Kidney (tissue), 14 donors: ENCODE data around the gene SUGCT. TPM values are rescaled to one million over a fixed set of nuclear protein-coding genes. Genes with fewer than 3 reads are reported as not detected.

Experiments used
- DNase-seq, 5 donors: peaks; one replicate each; pipeline ENCODE4 v3.0.0-alpha.2; 2013 to 2020
- FAIRE-seq: peaks from 2 replicates; lab custom pipeline; 2012; peaks lifted over from hg19 to GRCh38; lab: Jason Lieb, UNC
- H3K27ac ChIP-seq, 2 donors: one replicate each; pipeline ENCODE4 v1.7.0; 2013; ENCODE audit warnings: low read depth in 2 of 2, low read length in 2 of 2, inconsistent platforms in 1 of 2
- H3K27me3 ChIP-seq: one replicate; pipeline ENCODE4 v1.7.1; 2013; ENCODE audit warnings: low read length, inconsistent platforms; ENCODE audit not compliant: control insufficient read depth, insufficient read depth
- H3K36me3 ChIP-seq, 3 donors: one replicate each; pipeline versions ENCODE4 v1.7.0 to v1.7.1; 2013; ENCODE audit warnings: low read length in 3 of 3, control low read depth in 1 of 3, inconsistent platforms in 1 of 3; ENCODE audit not compliant: insufficient read depth in 3 of 3, control insufficient read depth in 2 of 3
- H3K4me1 ChIP-seq, 3 donors: one replicate each; pipeline versions ENCODE4 v1.7.0 to v1.7.1; 2013; ENCODE audit warnings: low read length in 3 of 3, inconsistent platforms in 1 of 3, low read depth in 1 of 3; ENCODE audit not compliant: control insufficient read depth in 2 of 3, insufficient read depth in 2 of 3
- H3K4me3 ChIP-seq, 3 donors: one replicate each; pipeline versions ENCODE4 v1.7.0 to v1.8.1; 2013; ENCODE audit warnings: low read length in 3 of 3, control low read depth in 1 of 3, inconsistent platforms in 1 of 3
- H3K9ac ChIP-seq, 3 donors: one replicate each; pipeline versions ENCODE4 v1.7.0 to v1.7.1; 2013; ENCODE audit warnings: low read length in 3 of 3, control low read depth in 1 of 3, inconsistent platforms in 1 of 3
- H3K9me3 ChIP-seq, 3 donors: one replicate each; pipeline versions ENCODE4 v1.7.0 to v1.7.1; 2013; ENCODE audit warnings: low read length in 3 of 3, control low read depth in 1 of 3, inconsistent platforms in 1 of 3; ENCODE audit not compliant: control insufficient read depth in 2 of 3, insufficient read depth in 1 of 3
- CTCF ChIP-seq: IDR thresholded peaks from 3 replicates; pipeline ENCODE4 v1.5.1; 2012; ENCODE audit warnings: mild to moderate bottlenecking, moderate library complexity, borderline replicate concordance; ENCODE audit not compliant: insufficient read depth; ENCODE audit errors: extremely low read depth
- intact Hi-C: fragments of 100-400 bp; cut with DNase I; formaldehyde crosslinking; loops from one replicate; pipeline ENCODE4 v1.11.1; 2022
- polyA plus RNA-seq: library from polyadenylated mRNA; stranded (reverse); fragments of 350-450 nt; fragmentation: Illumina TruSeq; extraction: RNeasy Lipid Tissue Mini Kit (QIAGEN cat#74804); gene quantifications from one replicate; pipeline ENCODE4 v1.2.3, GENCODE V29; 2014; ENCODE audit warnings: low read depth, low replicate concordance; ENCODE audit not compliant: insufficient read depth
- total RNA-seq: library from RNA; stranded (reverse); fragmentation: NEBNext Ultra II Directional; extraction: Animal tissue kit (Norgen Biotek cat#: 25700); gene quantifications from one replicate; pipeline ENCODE4 v1.2.1, GENCODE V29; 2021
- donor health status: control.
- donor health status: control.
- donor health status: control.
- donor health status: control.
- donor health status: control.
- donor health status: DM: yes; HTN: yes; CAD: no.
- donor health status: Normal renal cell carcinoma (clear cell type).

SUGCT gene
- total and polyA plus RNA-seq, 2 donors from 2014 or later = 7.6 to 45.1 TPM

DNA sequence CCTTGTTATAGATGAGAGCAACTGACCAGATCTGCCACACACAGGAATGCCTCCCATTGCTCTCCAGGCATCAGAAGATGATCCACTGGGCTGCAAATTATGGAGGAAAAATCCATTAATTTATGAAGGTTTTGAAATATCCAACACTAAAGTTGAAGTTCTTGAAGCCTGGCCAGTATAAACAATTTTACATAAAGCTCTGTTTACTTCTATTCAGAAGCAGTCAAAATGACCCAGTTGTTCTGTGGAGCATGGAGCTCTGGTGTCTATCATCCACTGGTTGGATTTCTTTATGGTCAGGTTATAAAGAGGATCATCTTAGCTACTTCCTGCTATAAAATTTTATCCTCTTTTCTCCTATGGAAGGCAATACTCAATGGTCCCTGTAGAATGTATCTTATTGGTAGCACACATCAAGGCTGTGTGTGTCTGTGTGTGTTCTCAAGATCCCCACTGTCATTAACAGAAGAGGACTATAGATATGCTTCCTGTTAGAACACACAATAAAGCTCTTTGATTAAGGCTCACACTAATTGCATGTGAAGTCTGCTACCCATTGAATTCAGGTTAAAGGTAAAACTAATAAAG is 747.4 kb downstream of the SUGCT start:
- no peak for TF ChIP-seq CTCF
- Histone ChIP-seq H3K27ac (no peak overlapping the region), H3K4me3 (no peak overlapping the region), H3K27me3 (no peaks in the 10 kb centered on the region), H3K9me3 (no peaks in the 10 kb centered on the region), H3K36me3 (no peaks in the 10 kb centered on the region), H3K9ac (no peak overlapping the region), H3K4me1 (no peaks in the 10 kb centered on the region)
- intact Hi-C loops = no loop called here
- peak in 2 of 5 donors; percentile 34 to 55 for DNase-seq
- no peak for FAIRE-seq

DNA sequence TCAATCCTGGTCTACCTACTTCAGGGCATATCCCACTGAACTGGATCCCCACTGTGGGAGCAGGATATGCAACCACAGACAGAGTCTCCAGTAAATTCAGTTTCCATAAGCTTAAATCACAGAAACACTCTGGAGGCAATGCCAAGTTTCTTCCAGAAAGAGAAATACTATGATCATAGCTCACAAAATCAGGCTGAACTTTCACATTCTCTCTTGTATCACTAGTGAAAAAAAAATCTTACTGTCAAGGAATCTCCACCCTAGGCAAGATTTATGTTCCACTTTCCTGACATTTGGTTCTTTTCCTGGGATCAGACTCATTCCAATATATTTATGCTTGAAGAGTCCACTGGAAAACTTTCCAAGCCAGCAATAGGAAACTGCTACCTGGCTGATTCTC is 749.0 kb downstream of the SUGCT start:
- Histone ChIP-seq H3K36me3 (no peaks in the 10 kb centered on the region), H3K9ac (no peak overlapping the region), H3K9me3 (no peaks in the 10 kb centered on the region), H3K27ac (no peak overlapping the region), H3K4me1 (no peaks in the 10 kb centered on the region), H3K27me3 (no peaks in the 10 kb centered on the region), H3K4me3 (no peak overlapping the region)
- no peak for FAIRE-seq
- no peak for DNase-seq
- intact Hi-C loops = no loop called here
- no peak for TF ChIP-seq CTCF

DNA sequence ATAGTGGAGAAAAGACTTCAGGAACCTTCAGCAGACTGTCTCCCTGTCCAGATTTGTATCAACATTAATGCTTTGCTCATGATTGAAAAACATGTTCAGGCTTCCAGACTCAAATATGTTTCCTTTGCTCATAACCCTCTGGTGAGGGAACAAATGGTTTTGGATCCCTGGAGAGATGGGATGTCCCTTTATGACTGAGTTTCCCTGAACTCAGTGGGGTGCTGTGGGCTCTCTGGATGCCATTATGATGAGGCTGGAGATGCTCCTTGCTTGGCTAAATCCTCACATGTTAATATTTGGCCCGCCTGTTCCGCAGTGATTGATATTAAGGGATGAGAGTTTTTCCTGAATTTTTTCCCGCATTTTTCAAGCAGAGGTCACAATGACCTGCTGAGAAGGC is 749.4 kb downstream of the SUGCT start:
- intact Hi-C loops = no loop called here
- no peak for FAIRE-seq

More for the DNA sequence above, 749.4 kb downstream of the SUGCT start:
- no peak for TF ChIP-seq CTCF
- DNase-seq = no peak
- H3K4me3 ChIP-seq = no peak overlapping the region
- H3K4me1 ChIP-seq = peaks cover 0 to 4% (median 0%) of the 10 kb centered on the region in 3 donors
- H3K36me3 ChIP-seq = no peaks in the 10 kb centered on the region
- no peak overlapping the region for H3K9ac ChIP-seq
- no peaks in the 10 kb centered on the region for H3K27me3 ChIP-seq
- no peaks in the 10 kb centered on the region for H3K9me3 ChIP-seq
- no peak overlapping the region for H3K27ac ChIP-seq
